ENCODE data around the gene GPR160. TPM values are rescaled to one million over a fixed set of nuclear protein-coding genes. Genes with fewer than 3 reads are reported as not detected.

The GPR160 gene
- total and polyA plus RNA-seq, 2 donors, result 5.1 to 7.7 TPM

DNA sequence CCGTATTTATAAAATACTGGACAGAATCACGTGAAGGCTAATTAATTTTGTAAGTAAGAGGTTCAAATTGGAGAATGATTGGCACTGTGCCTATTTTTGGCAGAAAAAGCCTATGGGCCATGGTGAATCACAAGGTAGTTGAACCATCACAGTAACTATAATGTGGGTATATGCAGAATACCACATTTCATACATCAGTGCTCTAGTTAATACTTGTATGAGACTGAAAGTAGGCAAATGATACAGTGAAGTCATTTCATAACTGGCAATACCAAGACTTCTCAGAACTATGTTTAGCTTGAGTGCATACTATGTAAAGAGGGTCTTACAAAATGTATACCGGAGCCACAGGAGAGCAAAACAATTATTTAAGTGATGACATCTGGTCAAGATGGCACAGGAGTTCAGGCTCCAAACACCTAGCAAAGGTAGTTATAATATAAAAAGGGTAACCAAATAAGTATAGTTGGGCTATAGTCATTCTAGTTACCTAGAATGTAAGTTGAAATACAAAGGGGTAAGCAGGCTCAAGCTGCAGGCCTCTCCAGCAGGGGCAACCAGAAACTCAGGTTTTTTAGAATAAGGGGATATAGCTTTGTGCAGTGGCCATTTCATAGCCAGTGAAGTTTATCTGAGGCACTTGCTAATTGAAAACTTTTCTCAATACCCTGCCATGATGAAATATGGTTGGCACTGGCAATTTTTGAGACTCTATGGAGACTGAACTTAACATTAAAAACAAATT lies 19.1 kb downstream of the GPR160 start:
- Histone ChIP-seq H3K27me3 (ENCODE audit: control insufficient read depth in 2 of 2, insufficient read depth in 1 of 2, low read length in 1 of 2) (no peaks in the 10 kb centered on the region), H3K4me3 (ENCODE audit: low read length in 2 of 2) (no peak overlapping the region), H3K27ac (ENCODE audit: low read depth in 1 of 2, low read length in 1 of 2) (no peak overlapping the region), H3K36me3 (ENCODE audit: control insufficient read depth in 2 of 2, insufficient read depth in 2 of 2, low read length in 1 of 2) (no peaks in the 10 kb centered on the region), H3K9me3 (ENCODE audit: control insufficient read depth in 2 of 2, insufficient read depth in 1 of 2, low read length in 1 of 2) (no peaks in the 10 kb centered on the region), H3K4me1 (ENCODE audit: control insufficient read depth in 2 of 2, insufficient read depth in 2 of 2, low read length in 2 of 2) (peaks cover 0 to 3% of the 10 kb centered on the region in 2 donors)
- no peak for DNase-seq (ENCODE audit: low read depth in 6 of 9, low spot score in 9 of 9)
- 97% methylated on average over 3 of the region's 3 CpGs for WGBS

DNA sequence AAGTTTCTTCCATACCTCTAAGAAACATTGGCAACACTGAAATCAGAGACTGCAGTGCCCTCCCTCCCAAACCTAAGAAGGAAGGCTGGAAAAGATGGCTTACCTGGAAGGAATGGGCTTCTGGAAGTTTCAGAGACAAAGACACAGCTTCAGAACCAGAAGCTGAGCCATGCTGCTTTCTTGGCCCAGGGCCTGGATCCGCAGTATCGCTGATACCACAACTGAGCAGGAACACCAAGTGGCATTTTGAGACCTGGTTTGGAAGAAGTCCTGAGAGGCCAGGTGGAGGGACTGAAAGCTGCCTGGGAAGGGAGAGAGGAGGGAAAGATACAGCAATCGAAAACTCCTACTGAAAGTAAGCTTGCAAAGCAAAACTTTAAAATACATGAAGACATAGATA lies 19.8 kb downstream of the GPR160 start:
- no peaks in the 10 kb centered on the region for H3K36me3 ChIP-seq (ENCODE audit: control insufficient read depth in 2 of 2, insufficient read depth in 2 of 2, low read length in 1 of 2)
- no peak overlapping the region for H3K4me3 ChIP-seq (ENCODE audit: low read length in 2 of 2)
- peaks cover 0 to 3% of the 10 kb centered on the region in 2 donors for H3K4me1 ChIP-seq (ENCODE audit: control insufficient read depth in 2 of 2, insufficient read depth in 2 of 2, low read length in 2 of 2)
- WGBS, result 93% methylated on average over 3 of the region's 3 CpGs
- H3K27me3 ChIP-seq (ENCODE audit: control insufficient read depth in 2 of 2, insufficient read depth in 1 of 2, low read length in 1 of 2), result no peaks in the 10 kb centered on the region
- H3K27ac ChIP-seq (ENCODE audit: low read depth in 1 of 2, low read length in 1 of 2), result no peak overlapping the region
- H3K9me3 ChIP-seq (ENCODE audit: control insufficient read depth in 2 of 2, insufficient read depth in 1 of 2, low read length in 1 of 2), result no peaks in the 10 kb centered on the region
- DNase-seq (ENCODE audit: low read depth in 6 of 9, low spot score in 9 of 9), result no peak

DNA sequence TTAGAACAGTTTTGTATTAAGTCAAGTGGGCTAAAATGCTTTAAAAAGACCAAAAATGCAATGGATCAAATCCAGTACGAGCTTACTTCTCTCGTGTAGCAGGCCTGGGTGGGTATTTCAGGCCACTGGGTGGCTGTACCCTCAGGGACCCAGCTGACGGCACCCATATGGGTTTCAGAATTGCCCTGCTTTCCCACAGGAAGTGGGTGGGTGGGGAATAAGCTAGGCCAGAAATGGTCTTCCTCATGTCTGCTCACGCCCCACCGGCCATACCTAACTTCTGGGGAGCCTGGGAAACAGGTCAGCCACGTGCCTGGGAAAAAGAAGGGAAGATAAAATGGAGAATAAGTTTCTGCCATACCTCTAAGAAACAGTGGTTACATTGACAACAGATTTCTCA lies 20.3 kb downstream of the GPR160 start:
- 90% methylated on average over 6 of the region's 6 CpGs for WGBS
- H3K4me1 ChIP-seq (ENCODE audit: control insufficient read depth in 2 of 2, insufficient read depth in 2 of 2, low read length in 2 of 2), result peaks cover 0 to 3% of the 10 kb centered on the region in 2 donors
- no peak overlapping the region for H3K27ac ChIP-seq (ENCODE audit: low read depth in 1 of 2, low read length in 1 of 2)
- no peak for DNase-seq (ENCODE audit: low read depth in 6 of 9, low spot score in 9 of 9)
- no peaks in the 10 kb centered on the region for H3K9me3 ChIP-seq (ENCODE audit: control insufficient read depth in 2 of 2, insufficient read depth in 1 of 2, low read length in 1 of 2)
- H3K36me3 ChIP-seq (ENCODE audit: control insufficient read depth in 2 of 2, insufficient read depth in 2 of 2, low read length in 1 of 2), result no peaks in the 10 kb centered on the region
- no peak overlapping the region for H3K4me3 ChIP-seq (ENCODE audit: low read length in 2 of 2)
- no peaks in the 10 kb centered on the region for H3K27me3 ChIP-seq (ENCODE audit: control insufficient read depth in 2 of 2, insufficient read depth in 1 of 2, low read length in 1 of 2)

DNA sequence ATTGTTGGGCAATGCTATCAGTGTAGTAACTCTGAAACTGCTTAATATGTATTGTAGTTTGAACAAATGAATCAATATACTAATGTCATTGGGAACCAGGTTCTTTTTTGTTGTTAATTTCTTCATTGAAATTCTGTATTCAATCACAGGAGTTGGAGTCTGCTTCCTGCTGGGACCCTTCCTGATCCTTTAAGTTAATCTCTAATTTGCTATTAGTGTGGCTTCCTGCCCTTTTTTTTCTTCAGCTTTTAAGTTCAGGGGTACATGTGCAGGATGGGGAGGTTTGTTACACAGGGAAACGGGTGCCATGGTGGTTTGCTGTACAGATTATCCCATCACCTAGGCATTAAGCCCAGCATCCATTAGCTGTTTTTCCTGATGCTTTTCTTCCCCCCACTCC lies 21.7 kb downstream of the GPR160 start:
- DNase-seq (ENCODE audit: low read depth in 6 of 9, low spot score in 9 of 9), result no peak
- H3K27me3 ChIP-seq (ENCODE audit: control insufficient read depth in 2 of 2, insufficient read depth in 1 of 2, low read length in 1 of 2), result no peaks in the 10 kb centered on the region
- no peak overlapping the region for H3K27ac ChIP-seq (ENCODE audit: low read depth in 1 of 2, low read length in 1 of 2)
- no peaks in the 10 kb centered on the region for H3K36me3 ChIP-seq (ENCODE audit: control insufficient read depth in 2 of 2, insufficient read depth in 2 of 2, low read length in 1 of 2)
- no peaks in the 10 kb centered on the region for H3K9me3 ChIP-seq (ENCODE audit: control insufficient read depth in 2 of 2, insufficient read depth in 1 of 2, low read length in 1 of 2)
- H3K4me3 ChIP-seq (ENCODE audit: low read length in 2 of 2), result no peak overlapping the region
- peaks cover 0 to 3% of the 10 kb centered on the region in 2 donors for H3K4me1 ChIP-seq (ENCODE audit: control insufficient read depth in 2 of 2, insufficient read depth in 2 of 2, low read length in 2 of 2)
- WGBS, result 92% methylated on average over 1 of the region's 1 CpG

DNA sequence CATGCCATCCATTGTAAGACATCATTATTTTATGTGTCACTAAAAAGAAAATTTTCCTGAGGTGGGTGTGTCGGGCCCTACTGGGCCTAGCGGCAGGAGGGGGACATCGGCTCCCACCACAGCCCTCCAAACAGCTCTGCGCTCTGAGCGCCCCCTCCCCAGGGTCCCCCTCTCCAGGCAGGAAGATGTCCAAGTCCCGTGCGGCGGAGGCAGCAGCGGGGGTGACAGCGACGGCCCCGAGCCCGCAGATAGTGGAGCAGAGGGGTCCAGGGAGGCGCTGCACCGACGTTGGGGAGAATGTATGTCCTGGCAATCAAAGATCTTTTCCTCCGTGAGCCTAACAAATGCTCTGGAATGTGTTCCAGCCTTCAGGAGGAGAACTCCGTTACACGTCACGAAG lies 24.3 kb downstream of the GPR160 start:
- DNase-seq (ENCODE audit: low read depth in 6 of 9, low spot score in 9 of 9), result no peak
- no peaks in the 10 kb centered on the region for H3K9me3 ChIP-seq (ENCODE audit: control insufficient read depth in 2 of 2, insufficient read depth in 1 of 2, low read length in 1 of 2)
- H3K36me3 ChIP-seq (ENCODE audit: control insufficient read depth in 2 of 2, insufficient read depth in 2 of 2, low read length in 1 of 2), result no peaks in the 10 kb centered on the region
- no peak overlapping the region for H3K27ac ChIP-seq (ENCODE audit: low read depth in 1 of 2, low read length in 1 of 2)
- peaks cover 0 to 3% of the 10 kb centered on the region in 2 donors for H3K4me1 ChIP-seq (ENCODE audit: control insufficient read depth in 2 of 2, insufficient read depth in 2 of 2, low read length in 2 of 2)
- H3K4me3 ChIP-seq (ENCODE audit: low read length in 2 of 2), result no peak overlapping the region
- no peaks in the 10 kb centered on the region for H3K27me3 ChIP-seq (ENCODE audit: control insufficient read depth in 2 of 2, insufficient read depth in 1 of 2, low read length in 1 of 2)
- 98% methylated on average over 20 of the region's 20 CpGs for WGBS

DNA sequence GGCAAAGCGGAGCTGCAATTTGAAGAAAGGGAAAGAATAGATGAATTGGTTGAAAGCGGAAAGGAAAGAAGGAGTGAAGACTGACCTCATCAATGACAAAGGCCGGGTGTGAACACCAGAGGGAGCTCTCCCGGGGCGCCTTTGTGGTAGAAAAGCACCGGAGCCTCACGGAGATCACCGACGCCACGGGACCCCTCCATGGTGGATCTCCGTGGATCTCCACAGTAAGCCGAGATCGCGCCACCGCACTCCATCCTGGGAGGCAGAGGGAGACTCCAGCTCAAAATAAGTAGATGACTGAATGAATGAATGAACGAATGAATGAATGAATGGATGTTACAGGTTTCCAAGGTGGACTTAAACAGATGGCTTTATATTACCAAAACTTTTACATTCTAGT lies 25.0 kb downstream of the GPR160 start:
- Histone ChIP-seq H3K4me3 (ENCODE audit: low read length in 2 of 2) (no peak overlapping the region), H3K27ac (ENCODE audit: low read depth in 1 of 2, low read length in 1 of 2) (no peak overlapping the region), H3K36me3 (ENCODE audit: control insufficient read depth in 2 of 2, insufficient read depth in 2 of 2, low read length in 1 of 2) (no peaks in the 10 kb centered on the region), H3K9me3 (ENCODE audit: control insufficient read depth in 2 of 2, insufficient read depth in 1 of 2, low read length in 1 of 2) (no peaks in the 10 kb centered on the region), H3K27me3 (ENCODE audit: control insufficient read depth in 2 of 2, insufficient read depth in 1 of 2, low read length in 1 of 2) (no peaks in the 10 kb centered on the region), H3K4me1 (ENCODE audit: control insufficient read depth in 2 of 2, insufficient read depth in 2 of 2, low read length in 2 of 2) (peaks cover 0 to 3% of the 10 kb centered on the region in 2 donors)
- no peak for DNase-seq (ENCODE audit: low read depth in 6 of 9, low spot score in 9 of 9)
- 98% methylated on average over 16 of the region's 16 CpGs for WGBS

DNA sequence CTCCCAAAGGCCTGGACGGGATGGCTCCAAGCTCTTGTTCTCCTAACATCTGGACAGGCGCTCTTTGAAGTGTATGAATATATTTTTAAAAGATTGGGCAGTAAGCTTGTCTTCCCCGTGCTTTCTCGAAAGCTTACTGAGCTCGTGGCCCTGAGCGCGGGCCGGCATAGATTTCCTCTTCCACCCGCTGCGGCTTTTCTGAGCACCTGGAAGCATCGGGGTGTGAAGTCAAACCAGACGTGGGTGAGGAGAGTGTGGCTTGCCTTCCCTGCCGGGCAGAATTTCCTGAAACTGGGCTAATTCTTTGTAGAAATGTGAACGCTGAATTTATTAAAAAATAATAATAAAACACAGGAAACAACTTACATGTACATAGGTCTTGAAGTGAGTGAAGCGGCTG lies 25.9 kb downstream of the GPR160 start:
- DNase-seq (ENCODE audit: low read depth in 6 of 9, low spot score in 9 of 9), result no peak
- Histone ChIP-seq H3K9me3 (ENCODE audit: control insufficient read depth in 2 of 2, insufficient read depth in 1 of 2, low read length in 1 of 2) (no peaks in the 10 kb centered on the region), H3K27ac (ENCODE audit: low read depth in 1 of 2, low read length in 1 of 2) (no peak overlapping the region), H3K27me3 (ENCODE audit: control insufficient read depth in 2 of 2, insufficient read depth in 1 of 2, low read length in 1 of 2) (no peaks in the 10 kb centered on the region), H3K4me1 (ENCODE audit: control insufficient read depth in 2 of 2, insufficient read depth in 2 of 2, low read length in 2 of 2) (no peaks in the 10 kb centered on the region), H3K36me3 (ENCODE audit: control insufficient read depth in 2 of 2, insufficient read depth in 2 of 2, low read length in 1 of 2) (no peaks in the 10 kb centered on the region), H3K4me3 (ENCODE audit: low read length in 2 of 2) (no peak overlapping the region)
- WGBS, result 97% methylated on average over 15 of the region's 15 CpGs

DNA sequence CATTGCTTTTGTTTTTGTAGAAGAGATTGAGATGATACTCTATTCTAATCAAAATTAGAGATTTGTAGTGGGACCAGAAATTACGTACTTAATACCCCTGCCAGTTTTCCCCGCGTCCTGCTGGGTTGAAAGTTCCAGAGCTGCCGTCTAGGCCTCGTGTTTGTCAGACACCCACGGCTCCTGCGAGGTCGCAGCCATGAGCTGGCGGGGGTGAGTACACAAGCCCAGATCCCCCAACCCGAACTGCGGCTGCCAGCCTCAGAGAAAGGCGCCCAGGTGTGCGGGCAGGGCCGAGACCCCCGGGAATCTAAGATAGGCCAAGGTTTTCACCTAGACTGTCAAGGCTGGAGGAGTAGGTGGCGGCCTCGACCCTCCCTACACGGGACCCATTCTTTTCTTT lies 26.3 kb downstream of the GPR160 start:
- H3K4me1 ChIP-seq (ENCODE audit: control insufficient read depth in 2 of 2, insufficient read depth in 2 of 2, low read length in 2 of 2), result no peaks in the 10 kb centered on the region
- no peaks in the 10 kb centered on the region for H3K36me3 ChIP-seq (ENCODE audit: control insufficient read depth in 2 of 2, insufficient read depth in 2 of 2, low read length in 1 of 2)
- no peaks in the 10 kb centered on the region for H3K27me3 ChIP-seq (ENCODE audit: control insufficient read depth in 2 of 2, insufficient read depth in 1 of 2, low read length in 1 of 2)
- no peaks in the 10 kb centered on the region for H3K9me3 ChIP-seq (ENCODE audit: control insufficient read depth in 2 of 2, insufficient read depth in 1 of 2, low read length in 1 of 2)
- DNase-seq (ENCODE audit: low read depth in 6 of 9, low spot score in 9 of 9), result no peak
- WGBS, result 97% methylated on average over 18 of the region's 18 CpGs
- no peak overlapping the region for H3K4me3 ChIP-seq (ENCODE audit: low read length in 2 of 2)
- no peak overlapping the region for H3K27ac ChIP-seq (ENCODE audit: low read depth in 1 of 2, low read length in 1 of 2)

DNA sequence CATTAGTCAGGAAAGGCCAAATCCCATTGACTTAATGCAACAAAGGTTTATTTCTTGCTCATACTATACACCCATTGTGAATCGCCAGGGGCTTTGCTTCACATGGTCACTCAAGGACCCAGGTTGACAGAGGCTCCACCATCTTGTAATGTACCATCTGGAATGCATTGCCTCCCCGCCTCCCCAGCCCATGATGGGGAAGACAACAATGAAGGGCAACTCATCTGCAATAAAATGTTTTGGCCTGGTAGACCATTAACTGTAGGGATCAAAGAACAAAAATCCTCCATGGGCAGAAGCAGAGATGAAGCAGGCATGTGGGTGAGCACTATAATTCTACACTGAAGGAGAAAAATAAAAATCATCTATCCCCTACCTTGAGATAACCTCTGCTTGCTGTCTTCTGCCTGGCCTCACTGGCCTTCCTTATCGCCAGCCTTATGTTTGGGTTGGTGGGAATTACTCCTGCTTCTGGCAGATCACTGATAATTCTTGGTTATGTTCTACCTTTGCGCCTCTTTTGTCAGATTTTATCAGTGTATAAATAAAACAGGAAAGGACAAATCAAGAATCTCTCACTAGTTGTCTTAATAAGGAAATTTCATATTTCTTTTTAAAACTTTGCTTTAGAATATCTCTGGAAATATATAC lies 37.8 kb downstream of the GPR160 start:
- no peak overlapping the region for H3K27ac ChIP-seq (ENCODE audit: low read depth in 1 of 2, low read length in 1 of 2)
- H3K4me3 ChIP-seq (ENCODE audit: low read length in 2 of 2), result no peak overlapping the region
- H3K9me3 ChIP-seq (ENCODE audit: control insufficient read depth in 2 of 2, insufficient read depth in 1 of 2, low read length in 1 of 2), result peaks cover 0 to 2% of the 10 kb centered on the region in 2 donors
- DNase-seq (ENCODE audit: low read depth in 6 of 9, low spot score in 9 of 9), result no peak
- H3K27me3 ChIP-seq (ENCODE audit: control insufficient read depth in 2 of 2, insufficient read depth in 1 of 2, low read length in 1 of 2), result no peaks in the 10 kb centered on the region
- no peaks in the 10 kb centered on the region for H3K36me3 ChIP-seq (ENCODE audit: control insufficient read depth in 2 of 2, insufficient read depth in 2 of 2, low read length in 1 of 2)
- no peaks in the 10 kb centered on the region for H3K4me1 ChIP-seq (ENCODE audit: control insufficient read depth in 2 of 2, insufficient read depth in 2 of 2, low read length in 2 of 2)
- WGBS, result 97% methylated on average over 4 of the region's 4 CpGs

Data from thymus (tissue), 11 donors.